GM18502 (cell line): ENCODE results near the gene ARL8A.
"Not testable (repeated sequence)": the region's sequence is repeated elsewhere in the genome, so short reads cannot be mapped to it uniquely, and the experiment has no call there.

Source experiments
- ATAC-seq: cut with Tn5 transposase; IDR thresholded peaks from one replicate; pipeline ENCODE4 v1.9.1; 2021; ENCODE audit warnings: mild to moderate bottlenecking; ENCODE audit not compliant: unreplicated experiment, poor library complexity

The ARL8A gene

DNA sequence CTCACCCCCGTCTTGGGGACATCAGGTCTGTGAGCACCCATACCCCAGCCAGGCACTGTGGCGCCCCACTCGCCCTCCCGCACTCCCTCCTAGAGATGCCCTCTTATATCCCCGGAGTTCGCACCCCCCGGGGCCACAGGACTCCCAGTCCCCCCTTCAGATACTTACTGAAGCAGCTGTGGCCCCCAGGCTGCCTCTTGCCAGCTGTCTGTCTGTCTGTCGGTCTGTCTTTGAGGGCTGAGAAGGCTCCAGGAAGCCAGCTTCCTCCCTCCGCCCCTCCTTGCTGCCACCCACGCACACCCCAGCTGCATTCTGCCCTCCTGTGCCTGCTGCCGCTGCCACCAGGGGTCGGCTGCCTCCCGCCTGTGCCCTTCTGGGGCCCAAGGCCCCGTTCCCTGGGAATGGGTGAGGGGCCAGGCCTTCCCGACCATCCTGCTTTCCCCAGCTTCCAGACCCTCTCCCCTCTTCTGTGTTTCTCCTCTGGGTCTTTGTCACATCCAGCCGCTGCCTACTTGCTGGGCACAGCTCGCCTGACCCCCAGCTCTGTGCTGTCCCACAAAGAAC, 15.9 kb upstream of the ARL8A start, which contains the start of gene PTPN7:
Gene PTPN7 (minus strand): TSS at position 226 of the 564 bp plus-strand sequence. CDS start 1,200 bp downstream, outside the sequence.
- ATAC-seq, result peak; percentile 56

DNA sequence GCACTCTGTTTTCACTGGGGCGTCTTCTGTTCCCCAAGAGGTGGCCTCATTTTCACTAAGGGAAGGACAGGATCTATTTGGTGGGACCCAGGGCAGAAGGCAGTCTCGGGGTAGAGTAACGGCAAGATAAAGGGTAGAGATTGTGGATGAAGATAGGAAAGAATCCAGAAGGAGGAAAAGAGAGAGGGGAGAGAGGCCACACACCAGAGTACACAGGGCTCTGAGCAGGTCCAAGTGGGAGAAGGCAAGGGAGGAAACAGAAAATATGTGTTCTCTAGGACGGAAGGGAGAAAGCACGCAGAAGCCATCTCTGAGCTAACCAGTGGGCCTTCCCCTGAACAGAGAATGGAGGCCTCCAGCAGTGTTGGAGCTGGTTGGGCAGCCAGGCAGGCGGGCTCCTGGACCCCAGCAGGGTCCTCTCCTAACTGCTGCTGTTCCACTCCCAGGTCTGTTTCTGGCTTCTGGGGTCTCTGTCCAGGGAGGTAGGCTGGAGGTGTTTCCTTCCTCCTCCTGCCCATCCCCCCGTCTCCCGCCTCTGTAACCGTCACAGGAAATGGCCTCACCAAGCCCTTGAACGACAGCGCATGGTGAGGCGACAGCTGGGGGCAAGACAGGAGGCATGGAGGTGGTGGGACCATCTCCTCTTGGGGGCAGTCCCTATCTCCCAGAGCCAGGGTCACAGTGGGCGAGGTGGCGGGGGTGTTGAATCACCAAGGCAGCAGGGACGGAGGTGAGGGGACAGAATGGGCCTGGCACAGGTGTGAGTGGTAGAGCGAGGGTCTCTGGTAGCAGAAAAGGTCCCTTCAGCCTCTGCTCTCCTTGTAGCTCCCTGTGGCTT, 15.2 kb upstream of the ARL8A start:
- peak; percentile 20 for ATAC-seq

DNA sequence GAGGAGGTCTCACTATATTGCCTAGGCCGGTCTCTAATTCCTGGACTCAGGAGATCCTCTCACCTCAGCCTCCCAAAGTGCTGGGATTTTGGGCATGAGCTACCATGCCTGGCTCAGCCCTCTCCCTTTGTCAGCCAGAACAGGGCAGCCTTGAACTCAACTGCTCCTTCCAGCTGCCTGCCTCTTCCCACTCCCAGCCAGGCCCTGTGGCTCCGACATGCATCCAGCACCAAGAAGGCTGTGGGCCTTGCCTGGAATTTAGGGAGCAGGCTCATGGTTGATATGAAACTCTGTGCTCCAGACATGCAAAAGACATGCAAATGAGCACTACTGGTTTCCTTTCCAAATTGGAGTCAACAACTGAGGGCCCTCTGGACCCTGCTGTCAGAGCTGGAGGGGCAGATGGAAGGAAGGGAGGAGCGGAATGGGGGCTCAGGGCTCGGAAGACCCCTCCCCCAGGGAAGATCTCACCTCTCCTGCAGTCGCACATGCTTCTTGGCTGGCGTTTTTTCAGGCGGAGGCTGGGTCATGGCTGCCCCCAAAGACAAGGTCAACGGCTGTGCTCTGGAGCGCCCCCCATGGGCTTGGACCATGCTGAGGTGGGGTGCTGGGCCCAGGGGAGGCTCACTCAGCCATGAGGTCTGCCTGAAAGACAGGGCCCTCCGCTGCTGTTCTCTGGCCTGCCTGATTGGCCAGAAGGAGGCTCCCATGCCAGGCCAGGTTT, 14.4 kb upstream of the ARL8A start:
- ATAC-seq, result no peak

- ATAC-seq, result no peak
Observed at GRCh38 chr1:202157945-202158344, 13.4 kb upstream of the ARL8A start.

- no peak for ATAC-seq
Observed at GRCh38 chr1:202156590-202156989, 12.1 kb upstream of the ARL8A start.

- ATAC-seq, result no peak
Observed at GRCh38 chr1:202155478-202156021, 11.0 kb upstream of the ARL8A start.

DNA sequence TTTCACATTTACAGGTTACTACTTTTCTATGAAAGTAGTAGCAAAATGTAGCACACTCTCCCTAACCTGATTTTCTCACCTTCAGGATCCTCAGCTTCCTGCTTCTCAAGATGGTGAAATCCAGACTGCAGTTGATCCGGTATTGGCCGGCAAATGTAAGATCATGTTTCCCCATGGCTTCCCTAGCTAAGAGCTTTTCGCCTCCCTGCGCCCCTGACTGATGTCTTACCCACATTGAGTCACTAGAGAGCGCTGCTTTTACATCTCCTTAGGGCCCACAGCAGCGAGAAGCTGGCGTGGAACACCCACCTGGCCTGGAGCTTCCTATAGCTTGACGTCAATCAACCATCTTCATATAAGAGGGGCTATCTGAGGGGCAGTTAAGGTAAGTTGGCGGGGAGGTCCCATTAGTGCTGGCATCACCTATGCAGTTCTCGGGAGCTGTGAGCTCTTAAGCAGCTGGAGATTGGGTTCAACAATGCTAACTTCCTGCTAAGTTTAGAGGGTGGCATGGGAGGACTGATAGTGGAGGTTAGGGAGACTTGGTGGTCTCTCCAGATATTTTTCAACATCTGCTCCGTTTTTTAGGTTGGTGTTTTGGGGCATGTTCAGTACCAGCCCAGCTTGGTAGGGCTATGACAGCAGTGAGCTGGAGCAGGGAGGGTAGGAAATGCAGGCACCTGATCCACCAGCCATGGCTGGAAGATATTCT, 10.4 kb upstream of the ARL8A start:
- no peak for ATAC-seq

GRCh38 chr1:202154148-202154765, 9.7 kb upstream of the ARL8A start:
- no peak for ATAC-seq

DNA sequence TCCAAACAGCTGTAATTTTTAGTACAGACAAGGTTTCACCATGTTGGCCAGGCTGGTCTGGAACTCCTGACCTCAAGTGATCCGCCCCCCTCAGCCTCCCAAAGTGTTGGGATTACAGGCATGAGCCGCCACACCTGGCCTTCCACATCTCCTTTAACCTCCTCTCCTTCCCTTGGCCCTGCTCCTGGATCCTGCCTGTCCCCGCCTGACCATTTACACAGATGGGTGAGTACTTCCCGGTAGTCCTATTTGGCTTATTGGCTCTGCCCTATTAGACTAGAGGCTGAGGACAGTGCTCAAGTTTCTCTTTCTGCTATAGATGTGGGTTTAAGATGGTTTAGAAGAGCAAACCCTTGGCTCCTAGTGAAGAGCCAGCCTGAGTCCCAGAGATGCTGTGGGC, 8.7 kb upstream of the ARL8A start:
- ATAC-seq, result no peak

- ATAC-seq, result no peak
Observed at GRCh38 chr1:202152399-202152798, 7.9 kb upstream of the ARL8A start.

DNA sequence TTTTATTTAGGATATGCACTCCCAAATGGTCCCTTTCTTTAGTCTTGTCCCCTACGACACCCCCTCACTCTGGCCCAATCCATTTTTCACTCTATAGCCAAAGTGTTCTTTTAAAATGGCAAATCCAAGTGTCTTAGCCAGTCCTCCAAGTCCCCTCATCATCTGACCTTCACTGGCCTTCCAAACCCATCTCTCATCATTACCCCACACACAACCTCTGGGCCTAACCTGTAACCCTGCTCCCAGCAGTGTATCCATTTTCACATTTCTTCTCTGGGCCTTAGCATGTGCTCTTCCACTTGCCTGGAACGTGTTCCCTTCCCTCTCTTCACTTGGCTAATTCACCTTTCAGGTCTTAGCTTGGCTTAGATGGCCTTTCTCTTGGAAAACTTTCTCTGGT, 6.5 kb upstream of the ARL8A start:
- no peak for ATAC-seq

- no peak for ATAC-seq
Observed at GRCh38 chr1:202150602-202151001, 6.1 kb upstream of the ARL8A start.

- ATAC-seq, result no peak
Observed at GRCh38 chr1:202150187-202150586, 5.7 kb upstream of the ARL8A start.

- ATAC-seq, result no peak
Observed at GRCh38 chr1:202149566-202149965, 5.0 kb upstream of the ARL8A start.

DNA sequence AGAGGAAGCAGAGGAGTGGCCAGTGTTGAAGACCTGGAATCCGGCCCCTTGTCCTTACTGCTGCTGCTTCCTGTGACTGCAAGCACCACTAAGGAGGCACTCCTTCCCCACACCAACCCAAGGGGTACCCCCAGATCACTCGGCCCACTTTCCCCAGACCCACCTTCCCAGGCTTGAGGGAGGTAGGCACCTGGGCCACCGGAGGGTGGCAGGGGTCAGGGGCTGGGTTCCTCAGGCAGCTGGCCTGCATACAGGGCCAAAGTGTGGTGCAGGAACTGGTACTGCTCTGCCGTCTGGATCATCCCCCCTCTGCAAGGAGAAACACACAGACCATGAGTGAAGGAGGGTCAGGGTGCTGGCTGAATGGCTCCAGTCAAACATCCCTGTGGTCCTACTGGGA, 3.9 kb upstream of the ARL8A start:
- no peak for ATAC-seq

GRCh38 chr1:202146993-202147392, 2.5 kb upstream of the ARL8A start:
- no peak for ATAC-seq

GRCh38 chr1:202146279-202146678, 1.7 kb upstream of the ARL8A start:
- no peak for ATAC-seq

GRCh38 chr1:202145744-202146140, 1.2 kb upstream of the ARL8A start:
- not testable (repeated sequence) for ATAC-seq

DNA sequence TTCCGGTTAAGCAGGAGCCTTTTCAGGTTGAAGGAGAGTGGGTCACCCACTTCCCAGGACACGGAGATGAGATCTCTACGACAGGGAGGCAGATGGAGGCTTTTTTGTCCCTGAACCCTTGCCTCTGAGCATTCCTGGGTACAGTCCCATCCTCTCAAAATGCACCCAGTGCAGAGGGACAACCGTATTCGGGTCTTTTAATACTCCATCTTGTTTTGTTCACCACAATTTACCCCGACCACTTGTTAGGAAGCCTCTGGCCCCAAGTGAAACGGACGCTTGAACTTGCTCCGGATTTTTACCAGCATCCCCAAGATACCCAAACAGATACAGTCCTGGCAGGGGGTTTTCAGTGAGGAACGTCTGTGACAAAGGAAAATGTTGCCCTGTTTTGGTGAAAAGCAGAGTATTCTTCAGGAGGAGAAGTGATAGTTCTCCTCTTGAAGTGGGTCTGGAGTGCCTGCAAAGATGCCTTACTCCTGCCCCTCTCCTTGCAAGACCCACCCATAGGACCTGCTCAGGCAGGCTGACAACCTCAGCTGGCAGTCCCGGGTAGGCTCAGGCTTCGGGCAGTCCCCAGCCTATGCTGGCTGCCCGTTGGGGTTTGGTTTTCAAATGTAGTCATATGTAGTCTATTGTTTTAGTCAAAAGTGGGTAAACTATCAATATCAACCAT, 669 bp upstream of the ARL8A start:
- peak; percentile 11 for ATAC-seq
